ENCODE data around the gene MLH1. TPM values are rescaled to one million over a fixed set of nuclear protein-coding genes. Genes with fewer than 3 reads are reported as not detected.

MLH1 gene
- total and polyA plus RNA-seq, 2 experiments from 2014 or later, result 28.1 to 37.7 TPM

DNA sequence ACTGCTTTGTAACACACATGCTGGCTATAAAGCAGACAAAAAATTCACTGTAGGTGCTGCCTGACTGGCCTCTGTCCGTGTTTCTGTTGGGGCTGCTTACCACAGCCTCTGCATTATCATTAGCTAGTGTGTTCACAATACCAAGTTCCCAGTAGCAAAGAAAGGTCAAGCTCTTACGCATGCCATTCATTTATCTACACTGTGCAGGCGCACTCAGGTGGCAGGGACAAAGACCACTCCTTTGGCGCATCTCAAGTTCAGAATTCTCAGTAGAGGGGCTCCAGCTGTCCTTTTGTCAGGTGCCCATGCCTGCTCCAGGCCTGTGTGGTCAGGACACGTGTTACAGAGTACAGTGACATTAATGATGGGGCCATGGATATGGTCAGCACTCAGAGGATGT lies 22.3 kb downstream of the MLH1 start:
- no peaks in the 10 kb centered on the region for H3K9me3 ChIP-seq (ENCODE audit: low read depth)
- H3K27ac ChIP-seq, result no peak overlapping the region
- H4K20me1 ChIP-seq (ENCODE audit: insufficient read depth, poor library complexity, severe bottlenecking), result no peaks in the 10 kb centered on the region
- H3K4me3 ChIP-seq, result no peak overlapping the region
- TF ChIP-seq EZH2 (IDR thresholded peaks at IDR 0.05; ENCODE audit: borderline replicate concordance), result no peak
- TF ChIP-seq CTCF (IDR thresholded peaks at IDR 0.05; ENCODE audit: poor library complexity), result no peak
- no peak for TF ChIP-seq EZH2phosphoT487 (IDR thresholded peaks at IDR 0.05; ENCODE audit: low read depth, severe bottlenecking, unreplicated experiment)
- WGBS (ENCODE audit: low lambda C conversion rate, missing lambda C conversion rate), result 95% methylated on average over 5 of the region's 5 CpGs
- no peak overlapping the region for H3K4me2 ChIP-seq
- H3K4me1 ChIP-seq (ENCODE audit: insufficient read depth), result no peaks in the 10 kb centered on the region
- no peaks in the 10 kb centered on the region for H3K36me3 ChIP-seq (replicated peaks; ENCODE audit: insufficient read depth, low read depth)
- no peaks in the 10 kb centered on the region for H3K27me3 ChIP-seq
- no peaks in the 10 kb centered on the region for H3K79me2 ChIP-seq
- H3K9me2 ChIP-seq (replicated peaks; ENCODE audit: insufficient read depth), result no peaks in the 10 kb centered on the region
- no peak for DNase-seq (ENCODE audit: low spot score)
- H2AFZ ChIP-seq, result no peak overlapping the region

DNA sequence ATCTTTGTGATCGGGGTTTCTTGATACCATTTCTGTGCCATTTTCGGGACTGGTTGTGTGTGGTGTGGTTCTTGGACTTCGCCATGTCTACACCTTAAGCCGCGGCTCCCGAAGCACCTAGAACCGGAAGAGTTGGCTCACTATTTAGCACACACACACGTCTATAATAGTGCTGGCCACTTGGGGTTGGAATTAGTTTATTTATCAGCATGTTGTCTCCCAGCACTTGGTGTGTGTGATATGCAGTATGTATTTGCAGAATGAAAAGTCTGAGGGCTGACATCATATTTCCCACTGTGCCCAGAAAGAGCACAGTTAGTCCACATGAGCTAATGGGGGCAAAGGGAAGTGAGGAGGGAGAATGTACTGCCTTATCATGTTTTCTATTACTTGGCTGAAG lies 23.6 kb downstream of the MLH1 start:
- Histone ChIP-seq H2AFZ (no peak overlapping the region), H3K4me3 (no peak overlapping the region), H3K4me1 (ENCODE audit: insufficient read depth) (no peaks in the 10 kb centered on the region), H3K4me2 (no peak overlapping the region), H3K9me3 (ENCODE audit: low read depth) (no peaks in the 10 kb centered on the region), H4K20me1 (ENCODE audit: insufficient read depth, poor library complexity, severe bottlenecking) (no peaks in the 10 kb centered on the region), H3K27me3 (no peaks in the 10 kb centered on the region), H3K79me2 (no peaks in the 10 kb centered on the region), H3K9me2 (replicated peaks; ENCODE audit: insufficient read depth) (no peaks in the 10 kb centered on the region), H3K27ac (no peak overlapping the region), H3K36me3 (replicated peaks; ENCODE audit: insufficient read depth, low read depth) (no peaks in the 10 kb centered on the region)
- no peak for DNase-seq (ENCODE audit: low spot score)
- WGBS (ENCODE audit: low lambda C conversion rate, missing lambda C conversion rate), result 97% methylated on average over 8 of the region's 8 CpGs
- TF ChIP-seq CTCF (IDR thresholded peaks at IDR 0.05; ENCODE audit: poor library complexity) (no peak), EZH2phosphoT487 (IDR thresholded peaks at IDR 0.05; ENCODE audit: low read depth, severe bottlenecking, unreplicated experiment) (no peak), EZH2 (IDR thresholded peaks at IDR 0.05; ENCODE audit: borderline replicate concordance) (no peak)

DNA sequence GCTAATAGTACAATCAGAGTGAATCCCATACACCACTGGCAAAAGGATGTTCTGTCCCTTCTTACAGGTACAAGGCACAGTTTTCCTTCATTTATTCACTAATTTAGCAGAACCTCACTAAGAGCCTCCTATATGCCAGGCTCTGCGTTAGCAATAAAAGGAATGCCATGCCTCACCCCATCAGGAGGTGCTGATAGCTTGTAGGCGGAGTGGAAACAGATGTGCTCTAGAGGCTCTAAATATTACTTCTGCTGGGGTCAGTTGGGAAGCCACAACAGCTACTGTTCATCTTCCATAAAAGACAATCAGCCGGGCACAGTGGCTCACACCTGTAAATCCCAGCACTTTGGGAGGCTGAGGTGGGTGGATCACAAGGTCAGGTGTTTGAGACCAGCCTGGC lies 24.4 kb downstream of the MLH1 start:
- Histone ChIP-seq H4K20me1 (ENCODE audit: insufficient read depth, poor library complexity, severe bottlenecking) (no peaks in the 10 kb centered on the region), H3K36me3 (replicated peaks; ENCODE audit: insufficient read depth, low read depth) (no peaks in the 10 kb centered on the region), H3K27me3 (no peaks in the 10 kb centered on the region), H2AFZ (no peak overlapping the region), H3K9me2 (replicated peaks; ENCODE audit: insufficient read depth) (no peaks in the 10 kb centered on the region), H3K9me3 (ENCODE audit: low read depth) (no peaks in the 10 kb centered on the region), H3K27ac (no peak overlapping the region), H3K79me2 (no peaks in the 10 kb centered on the region), H3K4me3 (no peak overlapping the region), H3K4me1 (ENCODE audit: insufficient read depth) (no peaks in the 10 kb centered on the region), H3K4me2 (no peak overlapping the region)
- 94% methylated on average over 3 of the region's 3 CpGs for WGBS (ENCODE audit: low lambda C conversion rate, missing lambda C conversion rate)
- TF ChIP-seq EZH2 (IDR thresholded peaks at IDR 0.05; ENCODE audit: borderline replicate concordance), result no peak
- TF ChIP-seq EZH2phosphoT487 (IDR thresholded peaks at IDR 0.05; ENCODE audit: low read depth, severe bottlenecking, unreplicated experiment), result no peak
- no peak for TF ChIP-seq CTCF (IDR thresholded peaks at IDR 0.05; ENCODE audit: poor library complexity)
- no peak for DNase-seq (ENCODE audit: low spot score)

DNA sequence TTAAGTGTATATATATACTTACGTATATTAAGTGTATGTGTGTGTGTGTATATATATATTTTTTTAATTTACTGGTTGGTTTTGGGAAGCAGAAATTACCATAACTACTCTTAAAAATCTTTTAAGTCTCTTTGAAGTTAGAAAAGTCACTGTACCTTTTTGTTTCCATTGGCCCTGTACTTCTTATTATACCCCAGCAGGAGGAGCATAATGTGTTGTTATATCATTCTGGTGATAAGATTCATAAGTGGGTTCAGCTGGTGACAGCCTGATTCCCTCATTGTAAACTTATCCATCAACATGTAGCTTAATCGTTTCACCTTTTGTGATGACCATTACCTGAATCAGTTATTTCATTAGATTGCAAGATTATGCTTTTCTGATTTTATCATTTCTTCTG lies 30.8 kb downstream of the MLH1 start:
- H3K36me3 ChIP-seq (replicated peaks; ENCODE audit: insufficient read depth, low read depth), result no peaks in the 10 kb centered on the region
- H3K9me3 ChIP-seq (ENCODE audit: low read depth), result no peaks in the 10 kb centered on the region
- TF ChIP-seq EZH2 (IDR thresholded peaks at IDR 0.05; ENCODE audit: borderline replicate concordance) (no peak), EZH2phosphoT487 (IDR thresholded peaks at IDR 0.05; ENCODE audit: low read depth, severe bottlenecking, unreplicated experiment) (no peak), CTCF (IDR thresholded peaks at IDR 0.05; ENCODE audit: poor library complexity) (no peak)
- no peaks in the 10 kb centered on the region for H3K4me1 ChIP-seq (ENCODE audit: insufficient read depth)
- no peak overlapping the region for H3K4me2 ChIP-seq
- WGBS (ENCODE audit: low lambda C conversion rate, missing lambda C conversion rate), result 100% methylated on average over 2 of the region's 2 CpGs
- H4K20me1 ChIP-seq (ENCODE audit: insufficient read depth, poor library complexity, severe bottlenecking), result no peaks in the 10 kb centered on the region
- no peak overlapping the region for H3K4me3 ChIP-seq
- H2AFZ ChIP-seq, result no peak overlapping the region
- DNase-seq (ENCODE audit: low spot score), result no peak
- H3K79me2 ChIP-seq, result no peaks in the 10 kb centered on the region
- H3K9me2 ChIP-seq (replicated peaks; ENCODE audit: insufficient read depth), result no peaks in the 10 kb centered on the region
- no peaks in the 10 kb centered on the region for H3K27me3 ChIP-seq
- H3K27ac ChIP-seq, result no peak overlapping the region

Data from hepatocyte (in vitro differentiated cells).